Right ventricle myocardium inferior (tissue), 1 donor: Measurements from ENCODE around the gene MED9. TPM values are rescaled to one million over a fixed set of nuclear protein-coding genes. Genes with fewer than 3 reads are reported as not detected.
A peak's percentile ranks its signal among the peaks of the same experiment; 100 is the strongest.
"Not testable (repeated sequence)": the region's sequence is repeated elsewhere in the genome, so short reads cannot be mapped to it uniquely, and the experiment has no call there.

Experiments used
- ATAC-seq: fragments of 200-7000 bp; cut with Tn5 transposase; one replicate; pipeline ENCODE4 v1.9.1; 2020; ENCODE audit warnings: mild to moderate bottlenecking, moderate library complexity
- DNase-seq: peaks from one replicate; pipeline ENCODE4 v3.0.0; 2021; ENCODE audit errors: missing footprints
- intact Hi-C: fragments of 100-400 bp; cut with DNase I; formaldehyde crosslinking; loops from one replicate; pipeline ENCODE4 v1.11.0; 2022
- total RNA-seq: library from RNA; stranded (reverse); fragmentation: NEBNext Ultra II Directional; extraction: Animal tissue kit (Norgen Biotek cat#: 25700); gene quantifications from one replicate; pipeline ENCODE4 v1.2.1, GENCODE V29; 2021
- donor health status: DM: no; HTN: yes; CAD: no; lungs with severe emphysema.

MED9 gene
- total RNA-seq, 1 donor from 2014 or later: 40.4 TPM

GRCh38 chr17:17453088-17453487, 23.7 kb upstream of the MED9 start:
- DNase-seq: no peak
- no peak for ATAC-seq
- intact Hi-C loops: no loop called here

DNA sequence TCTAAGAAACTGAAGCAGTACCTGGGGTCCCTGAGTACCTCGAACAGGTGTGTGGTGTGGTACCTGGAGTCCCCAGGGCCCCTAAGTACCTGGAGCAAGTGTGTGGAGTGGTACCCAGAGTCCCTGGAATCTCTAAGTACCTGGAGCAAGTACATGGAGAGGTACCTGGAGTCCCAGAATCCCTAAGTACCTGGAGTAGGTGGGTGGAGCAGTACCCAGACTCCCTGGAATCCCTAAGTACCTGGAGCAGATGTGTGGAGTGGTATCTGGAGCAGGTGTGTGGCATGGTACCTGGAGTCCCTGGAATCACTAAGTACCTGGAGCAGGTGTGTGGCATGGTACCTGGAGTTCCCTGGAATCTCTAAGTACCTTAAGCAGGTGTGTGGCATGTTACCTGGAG, 22.5 kb upstream of the MED9 start:
- no peak for DNase-seq

DNA sequence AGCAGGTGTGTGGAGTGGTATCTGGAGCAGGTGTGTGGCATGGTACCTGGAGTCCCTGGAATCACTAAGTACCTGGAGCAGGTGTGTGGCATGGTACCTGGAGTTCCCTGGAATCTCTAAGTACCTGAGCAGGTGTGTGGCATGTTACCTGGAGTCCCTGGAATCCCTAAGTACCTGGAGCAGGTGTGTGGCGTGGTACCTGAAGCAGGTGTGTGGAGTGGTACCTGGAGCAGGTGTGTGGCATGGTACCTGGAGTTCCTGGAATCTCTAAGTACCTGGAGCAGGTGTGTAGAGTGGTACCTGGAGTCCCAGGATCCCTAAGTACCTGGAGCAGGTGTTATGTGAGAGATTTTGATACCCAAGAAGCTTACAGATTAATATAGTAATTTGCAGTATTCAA, 22.1 kb upstream of the MED9 start:
- ATAC-seq, DNase-seq, intact Hi-C loops: not testable (repeated sequence)

More for the DNA sequence above, 22.5 kb upstream of the MED9 start:
- intact Hi-C loops: no loop called here
- no peak for ATAC-seq

DNA sequence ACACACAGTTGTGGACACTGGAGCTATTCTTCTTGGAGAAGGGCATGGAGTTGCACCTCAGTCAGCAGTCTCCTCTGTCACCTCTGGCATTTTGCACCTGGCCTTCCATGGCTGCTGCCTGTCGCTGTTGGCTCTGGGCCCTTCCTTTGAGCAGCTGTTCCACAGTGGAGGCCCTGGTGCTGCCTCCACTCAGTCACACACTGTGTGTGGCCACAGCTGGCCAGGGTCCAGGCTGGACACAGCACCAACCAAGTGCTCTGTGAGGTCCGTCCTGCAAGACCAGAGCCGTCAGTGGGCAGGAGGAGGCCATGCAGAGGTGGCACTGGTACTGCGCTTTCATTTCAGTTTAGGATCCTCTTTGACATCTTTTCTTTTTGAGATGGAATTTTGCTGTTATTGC, 21.6 kb upstream of the MED9 start:
- intact Hi-C loops: no loop called here
- ATAC-seq (no peak), DNase-seq (no peak)

GRCh38 chr17:17456251-17456650, 20.5 kb upstream of the MED9 start:
- DNase-seq: no peak
- intact Hi-C loops: no loop called here
- ATAC-seq: no peak

- intact Hi-C loops: no loop called here
Measured at GRCh38 chr17:17457680-17458079, 19.1 kb upstream of the MED9 start.

DNA sequence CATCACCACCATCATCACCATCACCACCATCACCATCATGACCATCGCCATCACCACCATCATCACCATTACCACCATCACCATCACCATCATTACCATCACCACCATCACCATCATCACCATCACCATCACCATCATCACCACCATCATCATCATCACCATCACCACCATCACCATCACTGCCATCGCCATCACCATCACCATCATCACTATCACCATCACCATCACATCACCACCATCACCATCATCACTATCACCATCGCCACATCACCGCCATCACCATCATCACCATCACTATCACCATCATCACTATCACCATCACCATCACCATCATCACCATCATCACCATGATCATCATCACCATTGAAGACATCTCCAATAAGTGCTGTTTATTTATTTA, 16.8 kb upstream of the MED9 start:
- ATAC-seq (no peak), DNase-seq (no peak)
- intact Hi-C loops: no loop called here

More at GRCh38 chr17:17457680-17458079, 19.1 kb upstream of the MED9 start:
- ATAC-seq (no peak), DNase-seq (no peak)

DNA sequence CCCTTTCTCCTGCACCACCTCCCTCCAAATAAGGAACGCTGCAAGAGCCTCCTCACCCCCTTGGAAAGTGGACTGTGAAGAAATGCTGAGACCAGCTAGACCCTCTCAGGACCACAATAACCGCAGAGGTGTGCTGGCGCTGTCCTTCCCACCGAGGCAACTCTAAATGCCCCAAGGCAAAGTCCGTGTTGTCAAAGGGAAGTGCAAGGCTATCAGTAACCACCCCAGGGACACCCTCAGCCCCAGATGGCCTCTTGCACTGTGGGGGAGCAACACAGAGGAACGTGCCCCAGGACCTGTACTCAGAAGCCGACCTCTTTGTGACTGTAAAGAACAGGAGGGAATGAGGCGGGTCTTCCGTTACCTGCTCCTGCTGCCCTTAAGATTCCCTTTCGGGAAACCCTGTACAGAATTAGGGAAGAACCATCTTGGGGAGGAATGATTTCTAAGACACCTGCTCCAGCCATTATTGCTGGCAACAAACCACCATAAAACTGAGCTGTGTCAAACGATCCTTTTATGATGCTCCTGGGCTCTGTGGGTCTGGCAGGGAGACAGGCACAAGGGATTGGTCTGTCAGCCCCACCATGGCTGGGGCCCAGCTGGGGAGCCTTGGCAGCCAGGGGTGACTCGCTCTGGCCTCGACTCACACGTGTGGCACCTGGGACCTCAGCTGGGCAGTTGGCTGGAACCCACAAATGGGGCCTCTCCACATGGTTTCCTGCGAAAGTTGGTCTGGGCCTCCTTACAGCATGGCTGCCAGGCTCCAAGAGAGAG, 14.6 kb upstream of the MED9 start:
- ATAC-seq: no peak
- no peak for DNase-seq
- intact Hi-C loops: no loop called here

GRCh38 chr17:17463821-17464220, 13.0 kb upstream of the MED9 start:
- ATAC-seq: no peak

DNA sequence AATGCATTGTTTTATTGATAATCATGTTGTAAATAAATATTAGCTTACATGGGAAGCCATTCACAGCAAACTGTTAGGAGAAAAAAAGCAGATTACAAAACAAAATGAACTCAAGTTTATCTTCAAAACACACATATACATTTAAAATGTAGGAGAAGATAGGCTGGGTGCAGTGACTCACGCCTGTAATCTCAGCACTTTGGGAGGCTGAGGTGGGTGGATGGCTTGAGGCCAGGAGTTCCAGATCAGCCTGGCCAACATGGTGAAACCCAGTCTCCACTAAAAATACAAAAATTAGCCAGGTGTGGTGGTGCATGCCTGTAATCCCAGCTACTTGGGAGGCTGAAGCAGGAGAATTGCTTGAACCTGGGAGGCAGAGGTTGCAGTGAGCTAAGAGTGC, 10.9 kb upstream of the MED9 start:
- ATAC-seq, DNase-seq, intact Hi-C loops: not testable (repeated sequence)

More at GRCh38 chr17:17463821-17464220, 13.0 kb upstream of the MED9 start:
- intact Hi-C loops: no loop called here
- DNase-seq: no peak

GRCh38 chr17:17466511-17466910, 10.3 kb upstream of the MED9 start:
- no peak for ATAC-seq
- intact Hi-C loops: no loop called here

DNA sequence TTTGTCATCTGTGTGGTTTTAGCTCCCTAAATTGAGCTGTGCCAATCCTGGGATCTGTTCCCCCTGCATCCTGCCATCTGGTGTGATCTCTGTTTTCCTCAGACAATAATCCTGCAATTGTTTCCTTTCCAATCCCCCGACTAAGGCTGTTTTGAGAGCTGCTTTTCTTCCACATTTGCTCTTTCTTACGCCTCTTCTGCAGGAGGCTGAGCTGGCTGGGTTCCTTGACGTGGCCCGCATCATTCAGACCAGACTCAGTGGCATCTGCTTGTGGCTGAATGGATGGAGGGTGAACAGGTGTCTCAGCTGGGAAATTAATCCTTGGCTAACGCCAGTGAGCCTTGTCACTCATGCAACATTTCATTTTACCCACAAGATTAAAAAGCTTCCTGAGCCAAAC, 9.8 kb upstream of the MED9 start:
- intact Hi-C loops: no loop called here
- DNase-seq (no peak), ATAC-seq (no peak)

More at GRCh38 chr17:17466511-17466910, 10.3 kb upstream of the MED9 start:
- DNase-seq: no peak

DNA sequence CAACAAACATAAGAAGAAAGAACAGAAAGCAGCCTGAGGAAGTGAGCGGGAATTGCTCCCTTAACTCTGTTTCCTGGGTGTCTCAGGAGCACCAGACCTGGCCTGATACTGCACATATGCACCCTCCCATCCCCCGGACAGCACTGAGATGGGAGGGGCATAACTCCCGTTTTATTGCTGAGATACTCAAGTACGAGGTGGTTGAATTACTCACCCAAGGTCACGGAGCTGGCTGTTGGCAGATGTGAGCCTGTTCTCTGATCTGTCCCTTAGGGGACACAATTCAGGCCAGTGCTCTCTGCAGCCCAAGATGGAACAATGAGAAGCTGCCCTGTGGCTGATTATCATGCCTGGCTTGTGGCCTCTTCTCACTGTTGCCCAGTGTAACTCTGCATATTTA, 9.1 kb upstream of the MED9 start:
- no peak for DNase-seq
- ATAC-seq: peak; percentile 37
- intact Hi-C loops: no loop called here

- ATAC-seq (peak; percentile 67), DNase-seq (peak; percentile 54)
- intact Hi-C loops: no loop called here
Measured at GRCh38 chr17:17468217-17469010, 8.4 kb upstream of the MED9 start.

GRCh38 chr17:17469358-17469757, 7.4 kb upstream of the MED9 start:
- DNase-seq (no peak), ATAC-seq (no peak)
- intact Hi-C loops: no loop called here

- peak; percentile 14 for DNase-seq
- ATAC-seq: no peak
- intact Hi-C loops: no loop called here
Measured at GRCh38 chr17:17469996-17470395, 6.8 kb upstream of the MED9 start.

- intact Hi-C loops: no loop called here
Measured at GRCh38 chr17:17472333-17472920, 4.4 kb upstream of the MED9 start.

GRCh38 chr17:17474341-17474740, 2.5 kb upstream of the MED9 start:
- intact Hi-C loops: no loop called here
- peak; percentile 7 for DNase-seq
- ATAC-seq: no peak

More at GRCh38 chr17:17472333-17472920, 4.4 kb upstream of the MED9 start:
- DNase-seq (no peak), ATAC-seq (no peak)

GRCh38 chr17:17479209-17479608, 2.4 kb downstream of the MED9 start:
- DNase-seq (no peak), ATAC-seq (no peak)
- intact Hi-C loops: loop anchor here (5.0 kb wide), 3 partner anchors 57 to 122 kb away; no protein-coding TSS in a partner anchor
